HG02623 (cell line): ENCODE data around the gene KRI1.

Experiments
- ATAC-seq: cut with Tn5 transposase; IDR thresholded peaks from one replicate; pipeline ENCODE4 v1.9.1; 2021; ENCODE audit warnings: moderate library complexity; ENCODE audit not compliant: unreplicated experiment

KRI1 gene

DNA sequence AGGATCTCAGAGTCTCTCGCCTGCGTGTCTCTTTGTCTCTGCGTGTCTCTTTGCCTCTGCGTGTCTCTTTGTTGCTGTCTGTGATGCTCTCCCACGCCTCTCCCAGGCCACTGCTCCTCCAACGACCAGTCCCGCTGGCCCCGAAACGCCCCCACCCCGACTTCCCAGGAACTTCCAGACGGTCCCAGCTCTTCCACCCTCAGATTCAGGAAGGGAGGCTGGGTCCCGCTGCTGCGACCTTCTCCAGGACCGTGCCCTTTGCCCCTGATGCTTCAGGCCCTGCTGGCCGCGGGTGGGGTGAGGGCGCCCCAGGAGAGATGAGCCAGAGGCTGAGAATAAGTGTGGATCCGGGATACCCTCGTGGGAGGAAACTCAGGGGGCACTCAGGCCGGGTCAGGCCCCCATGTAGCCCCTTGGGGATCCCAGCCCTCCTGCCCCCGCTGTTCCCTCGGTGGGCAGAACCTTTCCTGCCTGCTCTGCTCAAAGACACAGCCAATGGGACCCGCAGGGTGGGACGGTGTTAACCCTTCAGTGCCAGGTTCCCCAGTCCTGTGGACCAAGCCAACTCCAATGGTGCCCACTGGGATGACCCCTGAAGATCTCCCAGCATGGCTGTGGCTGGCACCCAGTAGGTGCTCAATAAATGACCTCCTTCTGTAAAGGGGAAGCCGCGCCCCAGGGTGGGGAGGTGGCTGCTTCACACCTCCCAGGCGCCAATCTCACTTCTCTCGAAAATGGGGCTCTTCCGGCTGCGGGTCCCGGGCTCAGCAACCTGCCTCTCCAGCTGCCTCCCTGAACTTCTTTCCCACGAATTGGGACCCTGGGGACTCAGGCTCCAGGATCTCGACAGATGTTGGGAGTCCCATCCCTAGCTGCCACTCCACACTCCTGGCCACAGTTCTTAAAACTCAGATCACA is 47.1 kb downstream of the KRI1 start:
- no peak for ATAC-seq

DNA sequence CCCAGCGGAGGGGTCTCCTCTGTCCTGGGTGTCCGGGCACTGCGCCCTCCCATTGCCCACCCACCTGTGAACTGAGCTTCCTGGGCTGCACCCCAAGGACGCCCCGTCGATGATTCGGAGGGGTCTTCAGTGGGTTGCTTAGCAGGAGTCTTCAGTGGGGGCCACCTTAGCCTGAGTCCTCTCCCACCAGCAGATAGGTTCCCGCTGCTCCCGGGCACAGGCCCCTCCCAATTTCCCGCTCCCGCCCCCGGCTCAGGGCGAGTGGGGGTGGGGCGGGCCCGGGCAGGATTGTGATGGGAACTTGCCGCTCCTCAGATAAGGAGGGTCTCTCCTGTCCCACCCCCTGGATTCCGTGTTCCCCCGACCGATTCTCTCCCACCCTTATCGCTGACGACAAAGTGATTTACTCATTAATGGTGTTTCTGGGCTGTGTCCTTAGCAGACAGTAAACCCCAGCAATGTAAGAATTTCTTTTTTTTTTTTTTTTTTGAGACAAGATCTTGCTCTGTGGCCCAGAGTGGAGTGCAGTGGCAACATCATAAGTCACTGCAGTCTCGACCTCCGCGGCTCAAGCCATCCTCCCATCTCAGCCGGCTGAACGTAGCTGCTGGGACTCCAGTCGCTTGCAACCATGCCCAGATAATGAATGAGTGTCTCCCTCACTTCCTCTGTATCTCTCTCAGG is 47.9 kb downstream of the KRI1 start:
- no peak for ATAC-seq

DNA sequence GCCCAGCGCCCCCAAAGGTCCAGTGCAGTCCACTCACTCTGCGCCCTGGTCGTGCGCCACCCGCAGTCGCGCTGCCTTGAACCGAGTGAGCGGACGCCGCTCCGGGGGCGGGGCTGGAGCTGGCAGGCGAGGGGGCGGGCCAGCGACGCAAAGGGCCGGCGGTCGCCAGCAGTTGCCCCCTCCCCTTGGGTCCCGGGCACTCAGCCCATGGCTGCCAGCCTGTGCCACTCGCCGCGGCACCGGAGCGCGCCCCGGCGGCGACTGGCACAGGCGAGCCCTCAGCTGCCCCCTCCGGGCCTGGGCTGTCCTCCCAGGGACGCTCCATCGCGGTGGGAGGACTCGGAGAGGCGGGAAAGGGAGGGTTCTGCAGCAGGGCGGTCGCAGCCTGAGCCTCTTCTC is 48.5 kb downstream of the KRI1 start, which contains the start of gene S1PR5:
S1PR5 (minus strand) TSS at position 87 of the 399 bp plus-strand sequence. CDS start 2,436 bp downstream, outside the sequence.
- no peak for ATAC-seq

DNA sequence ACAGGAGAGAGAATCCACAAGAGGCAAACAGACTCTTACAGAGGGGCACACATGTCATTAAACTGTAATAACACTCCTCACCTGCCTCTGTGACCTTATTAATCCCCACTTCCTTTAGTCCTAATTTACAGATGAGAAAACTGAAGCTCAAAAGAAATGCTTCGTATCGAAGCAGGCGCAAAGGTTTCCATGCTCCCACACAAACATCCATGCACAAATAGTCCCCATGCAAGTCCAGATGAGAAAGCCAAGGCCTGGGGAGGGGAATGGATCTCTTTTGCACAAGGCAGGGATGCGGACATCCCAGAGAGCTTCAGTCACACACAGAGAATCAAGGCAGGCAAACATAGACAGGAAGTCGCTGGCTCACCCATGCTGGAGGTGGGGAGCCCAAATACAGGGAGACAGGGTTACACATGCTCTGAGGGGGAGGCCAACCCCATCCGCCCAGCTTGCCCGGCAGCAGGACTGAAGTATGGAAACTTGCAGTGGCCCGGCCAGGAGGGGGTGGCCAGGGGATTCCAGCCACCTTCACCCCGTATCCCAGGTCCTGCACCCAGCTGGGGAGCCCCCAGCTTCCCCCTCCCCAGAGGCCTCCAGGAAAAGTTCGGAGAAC is 49.0 kb downstream of the KRI1 start:
- ATAC-seq: no peak

DNA sequence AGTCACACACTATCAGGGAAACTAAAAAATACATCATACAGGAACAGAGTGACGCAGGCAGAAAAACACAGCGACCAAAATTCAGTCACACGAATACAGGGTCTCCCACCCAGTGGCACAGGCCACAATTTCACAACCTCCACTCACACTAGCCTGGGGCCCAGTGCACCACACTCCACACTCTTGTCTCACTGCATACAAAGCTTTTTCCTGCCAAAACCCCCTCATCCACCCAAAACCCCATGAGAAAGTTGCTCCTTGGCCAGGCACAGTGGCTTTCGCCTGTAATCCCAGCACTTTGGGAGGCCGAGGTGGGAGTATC is 49.8 kb downstream of the KRI1 start:
- ATAC-seq: no peak

DNA sequence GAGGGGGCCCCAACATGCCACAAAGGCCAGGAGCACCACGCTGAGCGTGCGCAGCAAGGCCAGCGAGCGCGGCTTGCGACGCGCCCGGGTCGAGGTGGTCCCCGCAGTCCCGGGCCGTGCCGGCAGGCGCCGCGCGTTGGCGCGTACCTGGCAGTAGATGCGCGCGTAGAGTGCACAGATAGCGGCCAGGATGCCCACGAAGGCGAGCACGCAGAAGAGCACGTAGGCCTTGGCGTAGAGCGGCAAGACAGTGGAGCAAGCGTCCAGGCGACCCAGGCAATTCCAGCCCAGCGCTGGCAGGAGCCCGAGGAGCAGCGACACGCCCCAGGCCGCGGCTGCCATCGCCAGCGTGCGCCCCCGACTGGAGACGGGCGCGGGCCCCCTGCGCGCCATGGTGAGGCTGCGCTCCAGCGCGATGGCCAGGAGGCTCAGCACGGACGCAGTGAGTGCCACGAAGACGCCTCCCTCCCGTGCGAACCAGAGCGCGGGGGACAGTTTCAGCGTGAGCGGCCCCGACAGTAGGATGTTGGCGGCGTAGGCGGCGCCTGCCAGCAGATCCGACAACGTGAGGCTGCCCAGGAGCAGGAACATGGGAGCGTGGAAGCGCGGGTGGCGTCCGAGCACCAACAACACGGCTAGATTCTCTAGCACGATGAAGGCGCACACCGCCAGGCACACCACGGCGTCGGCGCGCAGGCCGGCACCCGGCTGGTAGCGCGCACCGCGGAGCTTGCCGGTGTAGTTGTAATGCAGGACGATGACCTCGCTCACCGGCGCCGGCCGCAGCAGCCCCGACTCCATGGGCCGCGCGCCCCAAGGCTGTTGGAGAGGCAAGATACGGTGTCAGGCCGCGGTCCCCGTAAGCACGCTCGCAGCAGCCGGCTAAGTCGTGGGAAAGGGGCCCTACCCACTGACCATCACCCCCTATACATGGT is 51.3 kb downstream of the KRI1 start:
- no peak for ATAC-seq

DNA sequence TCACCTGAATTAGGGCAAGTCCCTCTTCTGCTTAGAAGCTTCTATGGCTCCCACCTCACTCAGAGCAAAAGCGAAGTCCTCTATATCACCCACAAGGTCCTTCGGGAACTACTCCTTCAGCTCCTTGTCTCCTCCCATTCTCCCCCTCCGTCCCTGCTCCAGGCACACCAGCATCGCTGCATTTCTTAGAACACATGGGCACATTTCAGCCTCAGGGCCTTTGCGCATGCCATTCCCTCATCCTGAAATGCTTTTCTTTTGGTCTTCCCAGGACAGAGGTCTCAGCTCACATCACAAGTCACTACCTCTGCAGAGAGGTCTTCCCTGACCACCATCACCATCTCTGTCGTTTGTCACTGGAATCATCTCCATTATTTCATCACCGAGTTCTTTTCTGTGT is 52.6 kb downstream of the KRI1 start:
- no peak for ATAC-seq

DNA sequence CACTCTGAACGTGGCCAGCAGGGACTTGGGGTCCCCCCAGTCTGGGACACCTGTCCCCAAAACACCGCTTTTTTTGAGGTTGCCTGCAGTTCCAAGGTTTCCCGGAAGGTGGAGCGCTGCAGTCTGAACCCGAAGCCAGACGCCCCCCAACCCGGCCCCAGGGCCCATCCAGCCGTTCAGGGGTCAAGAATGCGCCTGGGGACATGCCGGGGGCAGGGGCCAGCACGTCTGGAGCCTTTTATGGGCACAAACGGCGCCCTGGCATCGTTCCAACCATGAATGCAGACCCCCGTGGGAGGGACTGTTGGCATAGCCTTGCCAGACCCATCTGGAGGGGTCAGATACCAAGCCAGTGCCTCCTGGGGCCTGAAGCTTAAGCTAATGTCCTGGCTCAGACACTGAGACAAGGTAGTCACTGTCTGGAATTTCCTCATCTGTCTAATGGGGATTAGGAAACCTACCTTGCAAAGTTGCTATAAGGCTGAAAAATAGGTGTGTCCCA is 55.5 kb downstream of the KRI1 start:
- ATAC-seq: no peak

DNA sequence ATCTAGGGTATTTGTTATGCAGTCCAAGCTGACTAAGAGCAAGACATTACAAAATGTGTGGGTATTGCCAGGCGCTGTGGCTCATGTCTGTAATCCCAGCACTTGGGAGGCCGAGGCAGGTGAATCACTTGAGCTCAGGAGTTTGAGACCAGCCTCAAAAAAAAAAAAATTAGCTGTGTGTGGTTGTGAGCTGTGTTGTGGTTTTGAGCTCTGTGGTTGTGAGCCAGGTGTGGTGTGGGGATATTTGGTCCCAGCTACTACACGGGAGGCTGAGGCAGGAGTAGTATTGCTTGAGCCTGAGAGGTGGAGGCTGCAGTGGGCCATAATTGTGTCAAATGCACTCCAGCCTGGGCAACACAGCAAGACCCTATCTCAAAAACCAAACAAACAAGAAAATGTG is 57.1 kb downstream of the KRI1 start:
- no peak for ATAC-seq

DNA sequence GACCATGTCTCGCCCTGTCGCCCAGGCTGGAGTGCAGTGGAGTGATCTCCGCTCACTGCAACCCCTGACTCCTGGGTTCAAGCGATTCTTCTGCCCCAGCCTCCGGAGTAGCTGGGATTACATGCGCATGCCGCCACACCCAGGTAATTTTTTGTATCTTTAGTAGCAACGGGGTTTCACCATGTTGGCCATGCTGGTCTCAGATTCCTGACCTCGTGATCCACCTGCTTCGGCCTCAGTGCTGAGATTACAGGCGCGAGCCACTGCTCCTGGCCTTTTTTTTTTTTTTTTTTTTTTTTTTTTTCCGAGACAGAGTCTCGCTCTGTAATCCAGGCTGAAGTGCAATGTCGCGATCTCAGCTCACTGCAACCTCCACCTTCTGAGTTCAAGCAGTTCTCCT is 57.8 kb downstream of the KRI1 start:
- ATAC-seq: no peak

DNA sequence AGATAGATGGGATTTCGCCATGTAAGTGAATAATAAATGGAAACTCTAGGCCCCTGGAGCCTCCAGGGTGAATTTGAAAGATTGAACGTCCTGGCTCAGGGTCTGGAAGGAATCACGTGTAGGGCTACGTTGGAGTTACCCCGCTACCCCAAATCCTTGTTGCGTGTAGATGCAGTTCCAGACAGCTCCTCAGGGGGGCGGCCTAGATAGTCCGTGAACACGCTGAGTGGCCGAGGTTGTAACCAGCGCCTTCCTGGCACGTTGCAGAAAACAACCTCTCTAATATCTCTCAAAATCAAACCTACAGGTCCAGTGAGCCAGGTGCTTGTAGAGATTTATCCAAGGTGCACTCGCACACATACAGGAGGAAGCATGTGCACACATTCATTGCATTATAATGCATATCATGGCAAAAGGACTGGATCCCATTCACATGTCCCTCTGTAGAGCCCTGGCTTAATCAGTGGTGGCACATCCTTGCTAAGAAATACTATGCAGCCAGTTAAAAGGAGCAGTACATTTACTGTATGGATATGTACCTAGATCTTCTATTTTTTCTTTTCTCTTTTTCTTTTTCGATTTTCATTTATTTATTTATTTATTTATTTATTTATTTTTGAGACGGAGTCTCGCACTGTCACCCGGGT is 60.1 kb downstream of the KRI1 start:
- no peak for ATAC-seq
